GM18873 (cell line): ENCODE results near the gene CD300A.

Experiments
- ATAC-seq: cut with Tn5 transposase; IDR thresholded peaks from one replicate; pipeline ENCODE4 v1.9.1; 2021; ENCODE audit warnings: mild to moderate bottlenecking, moderate library complexity, moderate number of reproducible peaks; ENCODE audit not compliant: unreplicated experiment, low FRiP score

Gene CD300A

GRCh38 chr17:74466111-74466827, at the start of gene CD300A:
Gene CD300A, plus strand, starts transcription at chr17:74466634. Its CDS starts 70 bp downstream, at chr17:74466704.
- ATAC-seq, result no peak

GRCh38 chr17:74417178-74418045, 49.0 kb upstream of the CD300A start:
- ATAC-seq, result no peak

- no peak for ATAC-seq
Observed at GRCh38 chr17:74419928-74420411, 46.5 kb upstream of the CD300A start.

DNA sequence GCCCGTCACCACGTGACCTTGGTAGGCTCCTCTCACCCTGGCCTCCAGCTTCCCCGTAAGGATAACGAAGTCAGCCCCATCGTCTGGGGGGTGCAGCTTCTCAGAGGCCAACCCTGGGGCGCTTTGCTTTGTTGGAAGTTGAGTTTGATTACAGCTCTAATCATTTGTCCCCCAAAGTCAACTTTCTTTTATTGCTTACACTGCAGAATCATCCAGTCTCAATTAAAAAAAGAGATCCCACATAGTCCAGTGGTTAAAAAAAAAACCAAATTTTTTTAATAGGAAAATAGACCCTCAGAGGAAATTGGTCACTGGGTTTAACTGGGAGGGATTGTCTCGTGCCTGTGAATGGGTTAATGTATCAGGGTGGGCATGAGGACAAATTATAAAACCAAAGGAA, 42.3 kb upstream of the CD300A start:
- no peak for ATAC-seq

DNA sequence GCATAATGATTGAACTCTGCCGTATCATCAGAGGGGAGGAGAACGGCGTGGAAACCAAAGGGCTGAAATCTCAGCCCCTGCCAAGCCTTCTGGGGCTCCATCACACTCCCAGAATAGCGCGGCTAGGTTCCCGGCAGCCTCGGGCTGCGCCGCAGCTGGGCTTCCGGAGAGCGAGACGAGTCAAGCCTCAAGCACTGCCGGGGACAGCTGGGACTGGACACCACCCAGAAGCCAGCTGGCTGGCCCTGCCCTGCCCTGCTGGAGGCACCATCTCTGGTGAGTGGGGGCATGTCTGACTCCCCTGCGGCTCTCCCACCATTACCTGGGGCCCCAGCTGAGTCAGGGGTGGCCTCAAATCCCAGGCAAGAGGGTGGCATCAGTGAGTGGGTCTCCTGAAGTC, 41.8 kb upstream of the CD300A start:
- ATAC-seq, result no peak

DNA sequence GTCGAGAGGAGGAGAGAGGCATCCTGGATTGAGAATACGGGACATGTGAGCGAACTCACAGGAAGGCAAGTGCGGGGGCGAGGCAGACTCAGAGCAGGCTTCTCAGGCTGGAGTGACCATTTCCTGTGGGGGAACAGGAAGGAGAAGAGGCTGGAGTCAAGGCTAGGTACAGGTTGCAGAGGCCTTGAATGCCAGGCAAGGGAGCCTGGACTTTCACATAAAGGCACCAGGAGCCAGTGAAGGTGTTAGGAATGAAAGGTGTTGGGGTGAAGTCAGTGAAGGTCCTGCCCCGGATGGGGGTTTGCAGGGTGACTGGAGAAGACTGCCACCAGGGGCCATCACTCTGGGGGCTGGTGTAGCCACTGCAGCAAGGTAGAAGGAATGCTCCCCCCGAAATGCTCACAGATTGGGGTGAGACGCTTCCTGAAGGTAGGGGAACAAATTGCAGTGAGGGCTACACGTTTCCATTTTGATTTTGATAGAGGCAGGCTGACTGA, 39.8 kb upstream of the CD300A start:
- no peak for ATAC-seq

GRCh38 chr17:74427048-74427762, 39.2 kb upstream of the CD300A start:
- no peak for ATAC-seq

- ATAC-seq, result no peak
Observed at GRCh38 chr17:74427763-74428153, 38.7 kb upstream of the CD300A start.

DNA sequence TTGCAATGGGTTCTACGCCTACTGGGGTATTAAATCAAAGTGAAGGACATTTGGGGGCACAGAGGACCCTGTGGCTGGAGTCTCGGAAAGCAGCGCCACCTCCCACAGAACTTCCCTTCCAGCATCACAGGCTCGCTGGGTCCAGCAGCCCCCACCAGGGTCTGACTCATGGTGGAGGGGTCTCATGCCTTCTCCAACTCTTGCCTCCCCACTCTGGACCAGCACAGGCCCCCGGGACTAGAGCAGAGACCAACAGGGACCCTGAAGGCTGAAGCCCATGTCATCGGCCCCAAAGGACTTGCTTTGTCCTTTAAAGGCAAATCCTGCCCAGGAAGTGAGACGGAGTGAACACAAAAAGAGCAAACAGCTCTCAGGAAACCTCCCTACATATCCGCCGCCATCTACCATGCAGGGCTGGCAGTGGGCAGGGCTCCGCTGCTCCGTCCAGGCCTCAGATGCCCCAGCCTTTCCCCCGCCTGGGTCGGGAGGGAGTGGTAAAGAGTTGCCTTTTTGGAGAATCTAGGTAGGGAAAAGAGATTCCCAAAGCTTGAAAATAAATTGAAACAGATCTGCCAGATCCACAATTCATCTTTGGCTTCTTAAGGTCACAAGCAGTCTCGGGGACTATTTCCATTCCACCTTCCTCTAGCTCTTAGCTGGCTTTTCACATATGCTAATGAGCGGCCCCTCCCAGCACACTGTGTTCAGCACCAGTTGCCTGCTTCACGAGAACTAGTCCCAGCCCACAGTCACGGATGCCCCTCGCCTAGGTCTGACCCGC, 36.6 kb upstream of the CD300A start:
- ATAC-seq, result no peak

DNA sequence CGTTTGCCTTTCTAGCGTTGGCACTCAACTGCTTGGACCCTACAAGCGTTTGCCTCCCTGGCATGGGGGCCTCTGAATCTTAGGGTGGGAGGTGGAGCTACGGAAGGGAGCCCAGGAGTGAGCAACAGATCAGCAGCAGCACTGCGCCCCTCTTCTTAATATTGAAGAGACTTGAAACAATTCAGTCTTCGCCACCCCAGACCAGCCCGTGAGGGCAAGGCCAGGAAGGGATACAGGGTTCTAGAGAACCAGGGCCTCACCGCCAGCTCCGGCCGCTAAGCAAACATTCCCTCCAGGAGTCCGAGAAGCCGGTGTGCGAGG, 36.1 kb upstream of the CD300A start:
- ATAC-seq, result no peak

DNA sequence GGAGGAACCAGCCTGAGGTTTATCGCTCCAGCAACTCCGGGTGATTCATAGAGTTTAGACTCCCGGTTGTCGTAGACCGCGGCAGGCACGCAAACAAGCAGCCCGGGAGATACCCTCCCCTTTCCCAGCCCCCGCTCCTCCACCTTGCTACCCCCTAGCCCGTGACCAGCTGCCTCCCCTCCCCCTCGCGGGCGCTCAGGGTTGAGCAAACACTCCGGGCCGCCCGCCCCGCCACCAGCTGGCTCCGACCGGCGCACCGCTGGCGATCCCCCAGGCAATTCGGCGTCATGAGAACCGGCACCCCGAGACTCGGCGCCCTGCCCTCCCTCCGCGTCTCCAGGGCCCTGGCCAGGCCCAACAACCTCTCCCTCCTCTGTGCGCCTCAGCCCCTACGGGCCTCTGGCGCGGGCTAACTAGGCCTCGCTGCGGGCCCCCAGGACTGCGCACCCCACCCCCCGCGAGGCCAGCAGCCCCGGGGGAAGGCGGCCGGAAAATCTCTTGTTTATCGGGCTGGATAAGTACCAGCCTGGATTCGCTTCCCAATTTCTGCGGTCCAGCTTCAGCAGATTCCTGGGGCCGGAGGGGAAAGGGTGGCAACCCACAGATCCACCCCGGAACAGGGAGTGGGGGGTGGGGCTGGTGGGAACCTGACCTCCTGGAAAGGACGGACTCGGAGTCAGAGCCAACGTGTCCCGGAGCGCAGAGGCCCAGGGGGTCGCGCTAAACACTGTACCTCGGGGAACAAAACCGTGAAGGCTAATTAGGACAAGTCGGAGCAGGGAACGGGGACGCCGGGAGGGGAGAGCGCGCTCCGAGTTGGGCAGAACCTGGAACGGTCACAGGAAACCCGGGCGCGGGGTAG, 35.5 kb upstream of the CD300A start:
- ATAC-seq, result no peak

DNA sequence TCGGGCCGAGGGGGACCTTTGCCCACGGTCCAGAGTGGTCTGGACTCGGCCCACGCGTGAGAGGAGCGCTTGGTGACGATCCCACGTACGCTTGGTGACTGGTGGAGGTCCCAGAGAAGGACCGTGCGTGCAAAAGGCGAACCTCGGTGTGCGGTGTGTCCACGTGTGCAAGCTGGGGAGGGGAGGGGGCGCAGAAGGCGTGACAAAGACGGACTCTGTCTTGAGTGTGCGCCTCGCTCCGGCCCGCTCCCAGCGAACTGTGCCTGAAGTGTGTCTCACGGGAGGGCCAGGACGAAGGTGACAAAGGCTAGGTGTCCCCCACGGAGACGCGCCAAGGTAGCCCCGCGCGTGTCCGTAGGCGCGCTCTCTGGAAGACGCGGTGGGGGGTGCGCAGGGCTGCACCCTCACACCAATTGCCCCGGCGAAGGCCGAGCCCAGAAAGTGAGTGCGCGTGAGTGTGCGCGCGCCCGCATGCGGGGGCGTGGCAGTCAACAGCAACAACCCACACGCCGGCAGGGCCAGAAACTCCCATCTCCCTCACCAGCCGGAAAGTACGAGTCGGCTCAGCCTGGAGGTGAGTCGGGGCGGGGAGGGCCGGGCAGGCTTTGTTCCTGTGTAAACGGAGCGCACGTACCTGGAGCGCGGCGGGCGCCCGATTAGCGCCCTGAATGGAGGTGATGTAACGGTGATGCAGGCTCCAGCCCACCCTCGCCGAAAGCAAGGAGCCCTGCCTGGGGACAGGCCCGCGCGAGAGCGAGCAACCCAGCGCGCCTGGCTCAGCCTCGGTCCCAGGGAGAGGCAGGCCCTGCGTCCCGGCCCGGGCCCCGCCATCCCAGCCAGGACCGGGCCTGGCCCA, 34.6 kb upstream of the CD300A start, which contains the start of gene GPRC5C:
Gene GPRC5C (plus strand): TSS at position 521 of the 856 bp plus-strand sequence. CDS start 7,689 bp downstream, outside the sequence.
- no peak for ATAC-seq

DNA sequence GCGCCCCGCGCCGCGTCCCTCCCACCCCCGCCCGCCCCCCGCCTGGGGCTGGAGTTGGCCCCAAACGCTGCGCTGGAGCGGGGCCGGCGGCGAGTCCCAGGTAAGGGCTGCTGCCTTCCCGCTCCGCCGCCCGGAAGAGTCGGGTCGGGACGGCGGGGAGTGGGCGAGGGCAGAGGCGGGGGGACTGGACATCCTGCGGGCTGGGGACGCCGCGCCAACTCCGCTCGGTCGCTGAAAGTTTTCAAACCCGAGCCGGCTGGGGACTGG, 34.1 kb upstream of the CD300A start:
- ATAC-seq, result no peak

- ATAC-seq, result no peak
Observed at GRCh38 chr17:74432766-74433391, 33.6 kb upstream of the CD300A start.

DNA sequence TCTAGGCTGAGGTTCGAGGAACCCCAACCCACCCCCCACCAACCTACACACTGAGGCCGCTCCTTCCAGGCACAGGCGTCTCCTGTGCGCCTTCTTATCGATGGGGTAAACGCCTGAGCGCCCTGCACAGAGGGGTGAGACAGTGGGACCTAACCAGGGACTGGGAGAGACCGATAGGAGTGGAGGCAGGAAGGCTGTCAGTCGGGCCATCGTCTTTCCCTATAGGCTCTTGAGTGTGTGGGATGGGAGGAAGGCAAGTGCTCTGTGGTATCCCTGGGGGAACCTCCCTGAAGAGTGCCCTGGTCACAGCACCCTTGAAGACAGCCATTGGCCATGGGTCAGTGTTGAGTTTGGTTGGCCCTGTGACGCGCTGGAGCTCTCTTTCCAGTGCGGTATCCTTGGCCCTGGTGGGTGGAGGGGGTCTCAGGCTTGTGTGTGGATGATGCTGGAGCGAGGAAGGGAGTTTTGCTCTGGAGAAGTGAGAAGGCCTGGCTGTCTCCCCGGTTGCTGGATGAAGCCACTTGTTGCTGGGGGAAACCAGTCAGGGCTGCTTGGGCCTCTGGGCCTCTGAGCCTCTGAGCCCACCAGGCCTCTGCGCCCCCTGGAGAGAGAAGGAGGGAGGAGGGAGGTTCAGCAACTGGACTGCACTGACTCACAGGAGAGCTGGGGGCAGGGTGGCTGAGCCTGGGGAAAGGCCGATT, 32.9 kb upstream of the CD300A start:
- ATAC-seq, result no peak

DNA sequence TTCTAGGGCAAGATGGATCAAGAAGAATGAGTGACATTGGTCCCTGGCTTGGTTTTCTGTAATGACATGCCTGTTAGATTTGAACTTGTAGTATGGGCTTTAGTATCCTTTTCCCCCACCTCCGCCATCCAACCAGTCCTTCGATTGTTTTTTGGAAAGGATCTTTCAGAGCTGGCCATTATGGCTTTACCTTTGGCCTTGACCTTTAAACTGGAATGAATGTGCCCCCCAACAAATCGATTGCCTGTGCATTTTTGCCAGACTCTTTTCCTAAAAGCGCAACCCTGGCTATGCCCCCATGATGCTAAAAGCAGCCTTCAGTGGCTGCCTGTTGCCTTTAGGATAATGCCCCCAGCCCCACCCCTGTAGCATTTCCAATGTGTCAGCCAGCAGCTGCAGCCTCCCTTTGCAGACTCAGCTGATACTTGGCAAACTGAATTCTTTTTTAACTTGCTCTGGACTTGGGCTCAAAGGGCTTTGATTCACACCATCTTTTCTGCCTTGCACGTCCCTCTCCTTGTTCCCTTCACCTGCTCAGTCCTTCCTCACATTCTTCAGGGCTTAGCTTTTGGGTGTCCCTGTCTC, 30.6 kb upstream of the CD300A start:
- ATAC-seq, result no peak

DNA sequence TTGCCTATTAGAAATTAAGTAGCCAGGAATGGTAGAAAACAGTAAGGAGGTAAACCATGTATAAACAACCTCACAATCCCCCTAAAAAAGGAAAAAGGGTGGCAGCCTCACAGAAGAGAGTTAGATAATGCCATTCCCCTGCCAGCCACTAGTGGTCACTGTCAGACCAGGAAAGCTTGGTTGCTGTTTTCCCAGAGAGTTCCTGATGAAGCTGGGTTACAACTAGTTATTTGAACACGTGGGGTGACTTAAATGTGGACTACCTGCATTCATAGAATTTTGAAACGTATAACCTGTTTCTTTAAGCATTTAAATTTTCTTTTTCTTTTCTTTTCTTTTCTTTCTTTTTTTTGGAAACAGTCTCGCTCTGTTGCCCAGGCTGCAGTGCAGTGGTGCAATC, 28.7 kb upstream of the CD300A start:
- no peak for ATAC-seq
